Activated naive CD8-positive, alpha-beta T cell treated with anti-CD3 and anti-CD28 coated beads, Interleukin-2, amount 50 U/mL, for 16 hours (primary cell): Measurements from ENCODE around the gene LCP2.
A peak's percentile ranks its signal among the peaks of the same experiment; 100 is the strongest.

ENCODE experiments used
- DNase-seq: peaks from one replicate; pipeline ENCODE4 v3.0.0-alpha.2; 2020; ENCODE audit warnings: low read depth, low spot score

LCP2 gene

DNA sequence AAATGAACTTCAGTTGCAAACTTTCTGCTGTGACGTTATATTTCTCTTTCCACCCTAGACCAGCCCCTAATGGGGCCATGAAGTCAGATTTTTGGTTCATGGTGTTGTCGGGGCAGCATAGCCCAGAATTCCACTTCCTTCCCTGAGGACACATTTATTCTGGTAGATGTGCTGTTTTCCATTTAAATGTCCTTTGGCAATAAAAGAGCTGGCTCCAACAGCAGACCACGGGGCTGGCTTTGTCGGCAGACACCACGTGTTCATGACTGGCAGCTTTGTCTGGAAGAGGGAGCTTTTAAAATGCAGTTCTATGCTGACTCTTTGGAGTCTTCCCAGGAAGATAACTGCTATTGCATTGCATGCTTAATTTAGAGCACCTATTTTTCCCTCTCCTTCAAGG lies 17.6 kb upstream of the LCP2 start:
- DNase-seq, result no peak

DNA sequence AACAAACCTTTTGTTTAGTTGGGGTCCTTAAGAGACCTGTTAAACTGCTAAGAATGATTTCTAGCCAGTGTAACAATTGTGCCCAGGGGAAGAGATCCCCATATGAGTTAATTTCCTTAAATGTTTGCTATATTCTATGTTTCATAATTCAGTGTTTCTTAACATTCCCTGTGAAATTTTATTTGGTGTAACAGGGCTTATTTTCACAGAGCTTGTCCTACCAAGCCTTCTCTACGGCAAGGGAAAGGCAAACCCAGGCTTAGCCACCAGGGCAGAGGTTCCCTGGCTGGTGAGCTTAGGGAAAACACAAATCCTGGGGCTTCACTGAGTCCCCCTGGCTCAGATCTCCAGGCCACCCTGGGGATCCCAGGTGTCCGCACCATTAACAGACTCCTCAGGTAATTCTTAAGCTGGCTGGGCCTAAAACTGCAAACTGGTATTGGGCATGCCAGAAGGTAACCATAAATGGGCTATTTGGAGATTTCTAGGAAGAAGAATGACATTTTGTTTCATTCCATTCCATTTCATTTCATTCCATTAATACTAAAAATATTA lies 17.0 kb upstream of the LCP2 start:
- no peak for DNase-seq

DNA sequence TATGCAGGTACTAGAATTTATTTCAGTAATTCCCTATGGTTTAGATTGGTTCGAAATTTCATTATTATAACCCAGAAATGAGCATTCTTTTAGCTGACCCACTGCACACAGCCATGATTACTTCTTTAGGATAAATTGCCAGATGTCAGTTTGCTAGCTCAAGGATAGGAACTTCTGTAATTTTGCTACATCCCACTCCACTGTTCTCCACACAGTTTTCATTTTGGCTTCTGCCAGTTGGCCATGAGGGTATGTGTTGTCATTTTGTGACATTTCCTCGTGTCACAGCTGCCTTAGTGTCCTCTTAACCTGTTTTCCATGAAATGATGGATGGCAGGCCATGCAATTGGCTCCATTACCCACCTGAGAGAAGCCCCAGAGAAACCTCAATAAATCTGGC lies 16.2 kb upstream of the LCP2 start:
- DNase-seq, result no peak

DNA sequence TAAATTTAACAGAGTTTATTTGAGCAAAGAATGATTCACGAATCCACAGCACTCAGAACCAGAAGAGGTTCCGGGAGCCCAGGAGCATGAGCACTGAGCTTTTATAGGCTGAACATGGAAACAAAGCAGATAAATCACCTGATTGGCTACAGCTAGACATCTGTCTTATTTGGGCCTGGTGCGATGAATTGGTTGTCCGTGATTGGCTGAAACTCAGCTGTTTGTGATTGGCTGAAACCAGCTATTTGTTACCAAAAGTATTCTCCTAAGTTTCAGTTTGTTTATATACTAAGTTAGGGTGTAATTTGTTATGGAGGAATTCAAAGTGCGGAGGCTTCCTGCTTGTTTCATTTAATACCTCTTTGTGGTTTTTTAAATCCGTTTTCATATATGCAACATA lies 15.8 kb upstream of the LCP2 start:
- no peak for DNase-seq

DNA sequence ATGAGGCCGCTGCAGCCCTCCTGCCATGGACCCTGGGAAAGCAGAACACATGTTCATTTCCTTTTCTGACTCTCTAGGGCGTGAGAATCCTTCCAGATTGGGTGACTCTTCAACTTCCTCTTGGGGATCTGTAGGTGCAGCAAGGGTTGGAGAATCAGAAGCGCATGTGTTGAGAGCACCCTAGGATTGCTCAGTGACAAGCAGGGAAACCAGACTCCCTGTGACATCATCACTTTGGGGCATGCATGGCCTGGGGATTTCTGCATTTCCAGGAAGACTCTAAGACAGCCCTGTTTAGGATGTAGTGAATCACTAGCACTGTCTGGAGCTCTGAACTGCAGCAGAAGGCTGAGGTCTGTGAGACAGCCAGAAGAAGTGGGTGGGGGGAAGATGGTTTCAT lies 15.1 kb upstream of the LCP2 start:
- DNase-seq, result peak; percentile 48

DNA sequence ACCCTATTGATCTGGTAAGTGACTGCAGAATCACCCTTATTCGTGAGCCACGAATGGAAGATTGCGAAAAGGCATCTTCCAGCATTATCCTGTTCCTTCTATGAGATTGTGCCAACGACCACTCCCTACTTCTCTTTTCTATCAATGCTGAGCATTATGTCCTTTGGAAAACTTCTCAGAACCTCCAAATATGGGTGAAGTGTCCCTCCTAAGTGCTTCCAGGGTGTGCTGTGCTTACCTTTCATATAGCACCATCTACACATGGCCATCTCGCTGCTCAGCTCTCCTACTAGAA lies 14.7 kb upstream of the LCP2 start:
- no peak for DNase-seq

DNA sequence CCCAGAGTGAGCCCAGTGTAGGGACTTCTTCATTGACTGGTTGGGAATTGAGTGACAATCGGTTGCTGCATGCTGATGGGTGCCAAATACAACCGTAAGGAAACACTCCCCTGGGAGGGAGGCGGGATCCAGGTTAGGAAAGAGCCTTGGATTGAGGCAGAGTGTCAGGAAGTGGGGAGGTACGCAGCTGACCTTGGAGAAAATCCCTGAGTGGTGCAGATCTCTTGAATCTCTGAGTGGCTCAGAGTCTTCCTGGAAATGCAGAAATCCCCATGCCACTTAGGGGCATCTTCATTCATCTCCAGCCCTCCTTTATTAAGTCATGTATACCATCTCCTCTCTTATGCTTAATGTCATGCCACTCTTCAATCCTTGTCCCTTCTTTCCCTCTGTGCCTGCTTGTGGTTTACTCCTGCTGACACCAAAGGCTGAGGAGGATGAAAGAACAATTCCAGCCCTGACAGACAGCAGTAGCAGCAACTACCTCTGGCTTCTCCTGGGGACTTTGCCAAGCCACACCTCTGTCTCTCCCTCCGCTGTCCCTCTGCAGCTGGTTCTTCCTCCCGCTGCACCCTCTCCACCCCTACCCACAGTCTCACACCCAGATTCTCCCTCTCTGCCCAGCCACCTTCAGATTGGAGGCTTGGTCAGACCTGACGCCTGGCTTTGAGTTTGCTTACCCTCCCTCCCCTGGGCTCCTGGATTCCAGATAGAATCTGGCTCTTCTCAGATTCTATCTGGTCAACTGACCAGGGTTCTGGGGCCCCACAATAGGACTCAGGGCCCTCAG lies 14.1 kb upstream of the LCP2 start:
- no peak for DNase-seq

- no peak for DNase-seq
Observed at GRCh38 chr5:170310256-170310926, 12.8 kb upstream of the LCP2 start.

DNA sequence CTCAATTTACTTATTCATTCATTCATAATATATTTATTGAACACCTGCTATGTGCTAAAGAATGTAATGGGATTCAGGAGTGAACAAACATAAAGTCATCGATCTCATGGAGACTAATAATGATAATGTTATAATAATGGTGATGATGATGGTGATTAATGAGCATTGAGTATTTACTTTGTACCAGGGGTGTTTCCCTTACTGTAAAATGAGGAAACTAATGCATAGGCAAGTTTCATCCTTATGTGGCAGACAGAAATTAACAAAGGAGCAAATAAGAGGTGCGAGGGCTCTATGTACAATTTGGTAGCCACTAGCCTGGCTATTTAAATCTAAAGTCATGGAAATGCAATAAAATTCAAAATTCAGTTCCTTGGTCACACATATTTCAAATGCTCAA lies 11.1 kb upstream of the LCP2 start:
- DNase-seq, result no peak

DNA sequence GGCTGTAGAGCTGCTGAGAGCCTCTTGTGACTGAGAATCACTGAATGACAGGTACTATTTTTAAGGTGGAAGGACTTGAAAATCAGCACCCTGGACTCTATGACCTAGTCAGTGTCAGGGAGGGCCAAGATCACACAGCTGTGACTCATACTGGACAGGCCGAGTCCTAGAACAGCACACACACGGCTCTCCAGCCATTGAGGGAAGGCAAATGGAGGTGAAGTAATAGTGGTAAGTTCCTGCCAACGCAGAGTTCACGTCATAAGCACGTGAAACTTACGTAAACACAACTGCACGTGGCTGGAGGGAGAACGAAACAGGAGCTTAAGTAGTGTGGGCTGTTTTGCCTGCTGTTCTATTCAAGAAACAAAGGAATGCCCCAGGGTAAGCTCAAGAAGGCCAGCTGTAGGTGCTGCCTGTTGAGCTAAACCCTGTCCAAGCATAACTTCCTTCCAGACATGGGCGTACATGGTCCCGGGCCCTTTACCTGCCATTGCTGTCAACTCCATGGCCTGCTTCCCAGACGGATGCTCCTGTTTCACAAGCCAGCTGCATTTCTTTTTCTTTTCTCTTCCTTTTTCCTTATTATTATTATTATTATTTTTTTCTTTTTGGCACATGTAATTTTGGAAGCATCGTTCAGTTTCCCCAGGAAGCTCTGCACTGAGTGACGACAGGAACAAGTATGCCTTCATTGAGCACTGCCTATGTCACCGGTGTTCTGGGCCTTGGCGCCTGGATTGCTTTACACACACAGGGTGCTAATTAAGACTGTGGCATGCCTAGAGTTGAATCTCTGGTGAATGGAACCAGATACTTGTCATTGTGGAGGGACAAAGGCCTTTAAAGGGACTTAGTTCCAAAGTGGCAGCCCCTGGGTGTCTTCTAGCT lies 10.2 kb upstream of the LCP2 start:
- DNase-seq, result no peak

DNA sequence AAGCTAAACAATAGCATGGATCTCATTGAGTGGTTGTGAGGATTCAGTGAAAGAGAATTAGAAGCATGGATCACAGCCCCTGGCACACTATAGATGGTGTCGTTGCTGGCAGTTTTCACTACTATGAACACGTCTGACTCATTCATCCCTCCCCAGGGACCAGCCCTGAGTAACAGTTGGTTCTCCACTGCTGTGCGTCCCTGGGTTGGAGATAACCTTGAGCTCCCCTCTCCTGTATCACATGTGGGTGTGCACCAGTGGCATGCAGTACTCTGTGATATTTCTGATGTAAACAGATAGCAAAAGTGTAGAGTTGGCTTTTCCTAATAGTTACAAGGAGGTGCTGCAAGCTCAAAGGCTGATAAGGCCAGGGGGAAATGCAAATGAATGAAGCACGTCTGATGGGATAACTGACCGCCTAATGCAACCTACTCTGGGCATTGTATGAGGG lies 8.8 kb upstream of the LCP2 start:
- no peak for DNase-seq

DNA sequence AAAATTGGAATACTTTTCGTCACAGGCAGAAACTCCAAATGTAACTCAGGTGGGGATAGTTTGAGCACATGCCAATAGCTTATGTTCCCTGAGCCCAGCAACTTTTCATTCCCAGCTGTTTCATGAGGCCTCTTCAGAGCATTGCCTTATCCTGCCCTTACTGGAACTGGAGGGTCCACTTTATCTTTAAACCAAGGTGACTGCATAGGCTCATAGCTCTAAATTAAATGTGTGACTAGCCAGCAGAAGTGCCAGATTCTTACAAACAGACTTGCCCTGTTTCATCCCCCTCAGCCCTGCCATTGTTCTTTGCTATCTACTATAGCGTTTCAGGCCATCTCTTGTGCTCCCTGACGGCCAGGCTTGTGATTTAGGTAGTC lies 8.1 kb upstream of the LCP2 start:
- DNase-seq, result no peak

DNA sequence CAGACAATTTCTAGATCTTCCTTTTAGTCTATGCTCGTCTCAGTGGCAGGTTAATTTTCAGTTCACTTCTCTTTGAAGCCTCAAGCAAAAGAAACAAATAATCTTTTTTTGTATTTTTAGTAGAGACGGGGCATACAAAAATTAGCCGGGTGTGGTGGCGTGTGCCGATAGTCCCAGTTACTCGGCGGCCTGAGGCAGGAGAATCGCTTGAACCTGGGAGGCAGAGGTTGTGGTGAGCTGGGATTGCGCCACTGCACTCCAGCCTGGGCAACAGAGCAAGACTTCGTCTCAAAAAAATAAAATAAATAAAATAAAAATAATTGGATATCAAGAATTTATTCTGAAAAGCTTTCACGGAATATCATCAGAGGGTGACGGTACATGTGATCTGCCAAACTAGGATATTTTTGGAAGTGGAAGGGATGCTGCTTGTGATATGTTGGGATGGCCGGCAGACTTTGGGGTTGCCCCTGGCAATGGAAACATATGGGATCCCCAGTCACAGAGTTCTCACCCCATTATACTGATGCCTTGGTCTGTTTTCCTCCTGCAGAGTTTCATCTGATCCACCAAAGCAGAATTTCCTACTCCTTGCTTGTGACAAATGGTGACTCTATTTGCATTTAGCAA lies 7.6 kb upstream of the LCP2 start:
- no peak for DNase-seq

GRCh38 chr5:170303549-170303948 lies 6.0 kb upstream of the LCP2 start:
- DNase-seq, result no peak

DNA sequence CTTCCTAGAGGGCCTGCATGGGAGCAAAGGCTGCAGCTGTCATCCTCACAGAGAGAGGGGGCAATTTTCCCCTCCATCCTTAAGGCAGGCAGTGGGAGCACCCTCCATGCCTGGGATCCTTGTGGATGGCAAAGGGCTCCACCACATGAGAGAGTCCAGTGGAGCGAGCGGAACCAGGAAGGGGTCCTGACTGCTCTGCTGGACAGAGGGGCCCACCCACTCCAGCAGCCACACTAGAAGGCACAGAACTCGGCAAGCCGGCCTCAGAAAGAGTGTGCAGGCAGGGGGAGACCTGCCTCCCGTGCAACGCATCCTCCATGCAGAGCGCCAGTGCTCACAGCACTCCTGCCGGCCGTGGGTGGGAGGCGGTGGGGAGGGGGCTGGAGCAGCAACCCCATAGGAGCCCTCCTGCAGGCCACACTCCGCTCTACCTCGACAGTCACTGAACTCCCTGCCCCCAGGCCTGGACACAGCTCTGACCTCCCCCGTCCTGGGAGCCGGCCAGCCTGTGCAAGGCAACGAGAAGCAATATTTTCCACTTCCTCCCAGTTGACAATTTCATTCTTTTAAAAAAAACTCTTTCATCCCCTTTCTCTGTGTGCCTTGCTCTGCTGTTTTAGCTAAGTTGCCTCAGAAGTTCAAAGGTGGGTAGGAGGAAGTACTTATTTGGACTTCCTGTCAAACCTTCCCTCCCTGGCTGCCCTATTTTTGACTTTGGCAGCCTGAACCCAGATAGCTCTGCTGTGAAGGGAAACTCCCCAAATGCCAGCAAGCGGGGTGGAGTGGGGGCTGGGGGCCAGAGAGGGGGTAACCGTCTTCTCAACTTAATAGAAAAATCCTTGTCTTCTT lies 5.3 kb upstream of the LCP2 start:
- no peak for DNase-seq

DNA sequence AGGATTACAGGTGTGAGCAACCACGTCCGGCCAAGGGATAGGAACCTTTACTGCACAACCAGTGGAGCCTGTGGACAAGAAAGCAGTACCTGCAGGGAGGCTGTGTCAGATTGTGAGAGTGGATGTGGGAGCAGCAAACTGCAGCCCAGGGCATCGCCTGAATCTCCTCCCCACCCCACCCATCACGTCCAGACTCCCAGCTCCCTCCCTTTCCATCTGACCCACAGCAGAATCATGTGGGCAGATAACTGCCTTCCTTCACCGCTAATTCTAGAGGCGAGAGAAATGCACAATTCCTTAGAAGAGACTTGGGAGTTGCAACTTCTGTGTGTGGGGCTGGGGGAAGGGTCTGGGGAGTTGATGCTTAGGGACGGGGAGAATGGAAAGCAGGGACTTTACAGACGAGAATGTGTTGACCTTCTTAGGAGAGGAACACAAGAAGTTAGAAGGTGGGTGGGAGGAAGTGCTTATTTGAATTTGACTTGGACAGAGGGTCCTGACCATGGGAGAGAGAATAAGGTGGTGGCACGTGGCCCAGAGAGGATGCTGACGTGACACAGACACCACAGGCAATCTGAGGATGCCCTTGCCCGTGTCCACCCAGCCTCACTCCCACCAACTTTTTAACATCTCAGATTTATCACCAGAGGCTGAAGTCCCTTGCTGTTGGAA lies 4.5 kb upstream of the LCP2 start:
- no peak for DNase-seq

- no peak for DNase-seq
Observed at GRCh38 chr5:170301149-170301548, 3.6 kb upstream of the LCP2 start.

GRCh38 chr5:170300361-170301013 lies 2.9 kb upstream of the LCP2 start:
- DNase-seq, result no peak

GRCh38 chr5:170296935-170297588 lies 515 bp downstream of the LCP2 start:
- no peak for DNase-seq
